Ascending aorta (tissue), 2 donors: ENCODE measurements around the gene PPL. TPM values are rescaled to one million over a fixed set of nuclear protein-coding genes. Genes with fewer than 3 reads are reported as not detected.
"Not testable (repeated sequence)": the region's sequence is repeated elsewhere in the genome, so short reads cannot be mapped to it uniquely, and the experiment has no call there.

Source experiments
- DNase-seq, 2 donors: peaks; one replicate each; pipeline ENCODE4 v3.0.0-alpha.2; 2019; ENCODE audit warnings: low spot score in 2 of 2
- H3K27ac ChIP-seq, 2 donors: fragments of 200-600 bp; sonication (generic); one replicate each; pipeline ENCODE4 v1.5.1; 2016 to 2017; ENCODE audit warnings: mild to moderate bottlenecking in 1 of 2
- H3K27me3 ChIP-seq: fragments of 200-600 bp; sonication (generic); one replicate; pipeline ENCODE4 v1.5.1; 2017
- H3K36me3 ChIP-seq, 2 donors: fragments of 200-600 bp; sonication (generic); one replicate each; pipeline ENCODE4 v1.5.1; 2016
- H3K4me1 ChIP-seq, 2 donors: fragments of 200-600 bp; sonication (generic); one replicate each; pipeline ENCODE4 v1.5.1; 2016 to 2017; ENCODE audit warnings: mild to moderate bottlenecking in 1 of 2
- H3K4me3 ChIP-seq, 2 donors: fragments of 200-600 bp; sonication (generic); one replicate each; pipeline ENCODE4 v1.5.1; 2016 to 2017; ENCODE audit warnings: mild to moderate bottlenecking in 1 of 2
- H3K9me3 ChIP-seq, 2 donors: fragments of 200-600 bp; sonication (generic); one replicate each; pipeline ENCODE4 v1.5.1; 2016
- CTCF ChIP-seq, 3 experiments: fragments of 200-600 bp in 2 of 3; fragments of 450-650 bp in 1 of 3; sonication (generic) in 2 of 3; IDR thresholded peaks; one replicate each; pipeline ENCODE4 v1.5.1; 2016 to 2019; ENCODE audit warnings: antibody characterized with exemption in 3 of 3, mild to moderate bottlenecking in 1 of 3, moderate library complexity in 1 of 3
- intact Hi-C: fragments of 100-400 bp; cut with DNase I; formaldehyde crosslinking; loops from one replicate; pipeline ENCODE4 v1.15.1; 2023
- total RNA-seq: library from RNA; depleted of rRNA; stranded (reverse); fragments of >200 nt; gene quantifications from one replicate; pipeline ENCODE4 v1.1.0, GENCODE V29; 2016

The PPL gene
- total RNA-seq, 1 donor from 2014 or later = 25.7 TPM

GRCh38 chr16:4954714-4955113 is 17.8 kb upstream of the PPL start:
- Histone ChIP-seq H3K4me3 (no peak overlapping the region), H3K27ac (no peak overlapping the region)

GRCh38 chr16:4951583-4951982 is 14.6 kb upstream of the PPL start:
- H3K4me3 ChIP-seq, H3K4me1 ChIP-seq, H3K36me3 ChIP-seq, H3K27me3 ChIP-seq, H3K27ac ChIP-seq, DNase-seq, intact Hi-C loops, H3K9me3 ChIP-seq: not testable (repeated sequence)

More at GRCh38 chr16:4954714-4955113, 17.8 kb upstream of the PPL start:
- intact Hi-C loops = loop anchor here (5.0 kb wide), 2 partner anchors 118 to 332 kb away; partner anchors contain the start of genes ALG1 and MGRN1
- Histone ChIP-seq H3K4me1 (peaks cover 0 to 11% of the 10 kb centered on the region in 2 donors), H3K36me3 (no peaks in the 10 kb centered on the region), H3K9me3 (no peaks in the 10 kb centered on the region), H3K27me3 (no peaks in the 10 kb centered on the region)
- DNase-seq = no peak
- no peak for TF ChIP-seq CTCF (IDR thresholded peaks at IDR 0.05)

- intact Hi-C loops = no loop called here
- no peak for DNase-seq
- peaks cover 9 to 10% of the 10 kb centered on the region in 2 donors for H3K4me1 ChIP-seq
- no peak overlapping the region for H3K4me3 ChIP-seq
- no peak overlapping the region for H3K27ac ChIP-seq
- H3K27me3 ChIP-seq = no peaks in the 10 kb centered on the region
- TF ChIP-seq CTCF (IDR thresholded peaks at IDR 0.05) = no peak
- H3K9me3 ChIP-seq = no peaks in the 10 kb centered on the region
- no peaks in the 10 kb centered on the region for H3K36me3 ChIP-seq
These were observed 13.0 kb upstream of the PPL start for GRCh38 chr16:4949986-4950385.

- DNase-seq = no peak
- Histone ChIP-seq H3K4me1 (peaks cover 14% of the 10 kb centered on the region in 2 donors), H3K4me3 (no peak overlapping the region), H3K36me3 (no peaks in the 10 kb centered on the region), H3K27me3 (no peaks in the 10 kb centered on the region), H3K9me3 (no peaks in the 10 kb centered on the region), H3K27ac (no peak overlapping the region)
- intact Hi-C loops = no loop called here
- no peak for TF ChIP-seq CTCF (IDR thresholded peaks at IDR 0.05)
These were observed 12.2 kb upstream of the PPL start for GRCh38 chr16:4948903-4949766.

GRCh38 chr16:4947722-4948503 is 11.0 kb upstream of the PPL start:
- DNase-seq = no peak
- Histone ChIP-seq H3K4me1 (peaks cover 20 to 25% of the 10 kb centered on the region in 2 donors), H3K9me3 (no peaks in the 10 kb centered on the region), H3K27ac (no peak overlapping the region), H3K27me3 (no peaks in the 10 kb centered on the region), H3K4me3 (no peak overlapping the region), H3K36me3 (no peaks in the 10 kb centered on the region)
- TF ChIP-seq CTCF (IDR thresholded peaks at IDR 0.05) = no peak
- intact Hi-C loops = no loop called here

- Histone ChIP-seq H3K4me3 (no peak overlapping the region), H3K4me1 (peaks cover 20 to 33% of the 10 kb centered on the region in 2 donors), H3K27me3 (no peaks in the 10 kb centered on the region), H3K9me3 (no peaks in the 10 kb centered on the region), H3K27ac (no peak overlapping the region), H3K36me3 (no peaks in the 10 kb centered on the region)
- intact Hi-C loops = no loop called here
- TF ChIP-seq CTCF (IDR thresholded peaks at IDR 0.05) = no peak
- no peak for DNase-seq
These were observed 10.0 kb upstream of the PPL start for GRCh38 chr16:4946917-4947316.
